PC-3 (cell line): ENCODE results near the gene RET. TPM values are rescaled to one million over a fixed set of nuclear protein-coding genes. Genes with fewer than 3 reads are reported as not detected.
A peak's percentile ranks its signal among the peaks of the same experiment; 100 is the strongest.

Experiments used
- ATAC-seq: fragments of 200-7000 bp; cut with Tn5 transposase; 2 replicates; pipeline ENCODE4 v1.9.1; 2020; ENCODE audit warnings: mild to moderate bottlenecking, moderate library complexity
- BruUV-seq: library from RNA; stranded (reverse); fragments of 400-500 nt; replicated peaks from 2 replicates; lab custom pipeline; 2021; lab: Mats Ljungman, UMichigan
- CTCF ChIA-PET: fragments of 300-600 bp; sonication (Branson Sonifier 250); formaldehyde crosslinking; loops from one replicate; lab custom pipeline; 2022; ENCODE audit warnings: antibody characterized with exemption; lab: Charles Lee
- POLR2A ChIA-PET: fragments of 300-600 bp; sonication (Branson Sonifier 250); formaldehyde crosslinking; loops from one replicate; lab custom pipeline; 2022; ENCODE audit warnings: antibody characterized with exemption; ENCODE audit not compliant: unreplicated experiment; lab: Charles Lee
- DNase-seq: peaks from one replicate; pipeline ENCODE4 v3.0.0-alpha.2; 2015
- H2AFZ ChIP-seq: fragments of 300-600 bp; sonication (generic); 2 replicates; pipeline ENCODE4 v1.6.0; 2016; ENCODE audit warnings: antibody characterized with exemption, low read length
- H3F3A ChIP-seq: fragments of 300-600 bp; sonication (generic); one replicate; pipeline ENCODE4 v1.6.0; 2017; ENCODE audit warnings: antibody characterized with exemption, low read length, control low read depth, mild to moderate bottlenecking; ENCODE audit not compliant: unreplicated experiment
- H3K27ac ChIP-seq: fragments of 300-600 bp; sonication (generic); 2 replicates; pipeline ENCODE4 v1.5.1; 2016; ENCODE audit warnings: mild to moderate bottlenecking, low read length
- H3K27me3 ChIP-seq: fragments of 300-600 bp; sonication (generic); 2 replicates; pipeline ENCODE4 v1.6.1; 2016; ENCODE audit warnings: low read length, mixed read lengths
- H3K36me3 ChIP-seq: fragments of 300-600 bp; sonication (generic); 2 replicates; pipeline ENCODE4 v1.6.1; 2016; ENCODE audit warnings: low read depth, mixed run types, low read length, mixed read lengths
- H3K4me1 ChIP-seq: fragments of 300-600 bp; sonication (generic); 2 replicates; pipeline ENCODE4 v1.5.1; 2016; ENCODE audit warnings: low read length; ENCODE audit not compliant: insufficient read depth
- H3K4me2 ChIP-seq: fragments of 300-600 bp; sonication (generic); 2 replicates; pipeline ENCODE4 v1.6.0; 2016; ENCODE audit warnings: low read length
- H3K4me3 ChIP-seq: fragments of 300-600 bp; sonication (generic); 2 replicates; pipeline ENCODE4 v1.5.1; 2016; ENCODE audit warnings: mild to moderate bottlenecking, low read length, mixed read lengths
- H3K79me2 ChIP-seq: fragments of 300-600 bp; sonication (generic); 2 replicates; pipeline ENCODE4 v1.6.1; 2017; ENCODE audit warnings: low read length, mixed read lengths
- H3K9ac ChIP-seq: fragments of 300-600 bp; sonication (generic); 2 replicates; pipeline ENCODE4 v1.6.0; 2016; ENCODE audit warnings: mild to moderate bottlenecking, low read length
- H3K9me2 ChIP-seq: fragments of 300-600 bp; sonication (generic); replicated peaks from 2 replicates; pipeline ENCODE4 v1.6.1; 2016; ENCODE audit warnings: mixed run types, low read length, mixed read lengths
- H3K9me3 ChIP-seq: fragments of 300-600 bp; sonication (generic); 2 replicates; pipeline ENCODE4 v1.6.1; 2016; ENCODE audit warnings: low read length, mixed read lengths
- H4K20me1 ChIP-seq: fragments of 300-600 bp; sonication (generic); 2 replicates; pipeline ENCODE4 v1.6.1; 2016; ENCODE audit warnings: low read length, mixed read lengths
- EZH2 ChIP-seq: fragments of 300-600 bp; sonication (generic); IDR thresholded peaks from one replicate; pipeline ENCODE4 v1.6.1; 2017; ENCODE audit warnings: antibody characterized with exemption, mild to moderate bottlenecking, low read length; ENCODE audit not compliant: unreplicated experiment
- EZH2phosphoT487 ChIP-seq: fragments of 300-600 bp; sonication (generic); IDR thresholded peaks from 2 replicates; pipeline ENCODE4 v1.6.1; 2018; ENCODE audit warnings: mild to moderate bottlenecking, antibody characterized with exemption, low read length, borderline replicate concordance
- intact Hi-C: fragments of 100-400 bp; cut with micrococcal nuclease; formaldehyde crosslinking; loops from 2 replicates; pipeline ENCODE4 v1.9.0; 2023
- total RNA-seq: library from RNA; depleted of rRNA; stranded (reverse); fragments of >200 nt; gene quantifications from 2 replicates; pipeline ENCODE4 v1.2.3, GENCODE V29; 2014
- TF ChIP-seq, protein P1 (sequence below): fragments of 300-600 bp; sonication (generic); conservative IDR thresholded peaks from 2 replicates; pipeline ENCODE4 v1.5.1; 2017; ENCODE audit warnings: antibody characterized with exemption, low read depth, mild to moderate bottlenecking, low read length

RET gene
- total RNA-seq, 1 experiment from 2014 or later, result not detected

DNA sequence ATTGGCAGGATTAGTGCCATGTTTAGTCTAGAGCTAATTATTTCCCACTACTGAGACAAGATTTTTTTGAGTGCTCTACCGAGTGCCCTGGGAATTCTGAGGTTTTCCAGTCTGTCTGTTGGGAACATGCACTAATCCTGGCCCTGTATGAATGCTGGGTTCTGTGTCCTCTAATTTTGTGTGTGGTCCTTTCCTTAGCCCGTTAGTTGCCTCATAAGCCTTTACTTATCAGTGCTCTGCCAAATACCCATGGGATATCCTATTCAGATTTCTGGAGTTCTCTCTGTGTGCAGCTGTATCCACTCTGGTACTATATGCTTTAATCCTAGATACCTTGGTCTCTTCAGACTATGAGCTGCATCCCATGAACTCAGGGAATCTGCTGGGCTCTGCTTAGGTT lies 74.5 kb downstream of the RET start:
- H3K36me3 ChIP-seq, result no peaks in the 10 kb centered on the region
- ChIA-PET POLR2A (no interaction called here), CTCF (interaction anchor here (0.8 kb wide), 1 partner anchor 200 kb away, joined by 3 read pairs; no protein-coding TSS in a partner anchor)
- H3K9ac ChIP-seq, result no peak overlapping the region
- no peaks in the 10 kb centered on the region for H3F3A ChIP-seq
- H4K20me1 ChIP-seq, result 0 out of 2 replicates have a peak, but pooled peaks cover 3% of the 10 kb centered on the region
- H3K79me2 ChIP-seq, result peaks cover 28% of the 10 kb centered on the region
- no TSS peak for BruUV-seq
- no peak overlapping the region for H3K4me2 ChIP-seq
- no peaks in the 10 kb centered on the region for H3K27me3 ChIP-seq
- H2AFZ ChIP-seq, result no peak overlapping the region
- no peak overlapping the region for H3K4me3 ChIP-seq
- no peaks in the 10 kb centered on the region for H3K4me1 ChIP-seq
- no peaks in the 10 kb centered on the region for H3K9me2 ChIP-seq
- TF ChIP-seq EZH2 (no peak), EZH2phosphoT487 (no peak)
- TF ChIP-seq, protein P1, sequence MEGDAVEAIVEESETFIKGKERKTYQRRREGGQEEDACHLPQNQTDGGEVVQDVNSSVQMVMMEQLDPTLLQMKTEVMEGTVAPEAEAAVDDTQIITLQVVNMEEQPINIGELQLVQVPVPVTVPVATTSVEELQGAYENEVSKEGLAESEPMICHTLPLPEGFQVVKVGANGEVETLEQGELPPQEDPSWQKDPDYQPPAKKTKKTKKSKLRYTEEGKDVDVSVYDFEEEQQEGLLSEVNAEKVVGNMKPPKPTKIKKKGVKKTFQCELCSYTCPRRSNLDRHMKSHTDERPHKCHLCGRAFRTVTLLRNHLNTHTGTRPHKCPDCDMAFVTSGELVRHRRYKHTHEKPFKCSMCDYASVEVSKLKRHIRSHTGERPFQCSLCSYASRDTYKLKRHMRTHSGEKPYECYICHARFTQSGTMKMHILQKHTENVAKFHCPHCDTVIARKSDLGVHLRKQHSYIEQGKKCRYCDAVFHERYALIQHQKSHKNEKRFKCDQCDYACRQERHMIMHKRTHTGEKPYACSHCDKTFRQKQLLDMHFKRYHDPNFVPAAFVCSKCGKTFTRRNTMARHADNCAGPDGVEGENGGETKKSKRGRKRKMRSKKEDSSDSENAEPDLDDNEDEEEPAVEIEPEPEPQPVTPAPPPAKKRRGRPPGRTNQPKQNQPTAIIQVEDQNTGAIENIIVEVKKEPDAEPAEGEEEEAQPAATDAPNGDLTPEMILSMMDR, result no peak
- H3K27ac ChIP-seq, result no peak overlapping the region
- H3K9me3 ChIP-seq, result no peaks in the 10 kb centered on the region
- intact Hi-C loops, result no loop called here
- no peak for DNase-seq
- ATAC-seq, result no peak

DNA sequence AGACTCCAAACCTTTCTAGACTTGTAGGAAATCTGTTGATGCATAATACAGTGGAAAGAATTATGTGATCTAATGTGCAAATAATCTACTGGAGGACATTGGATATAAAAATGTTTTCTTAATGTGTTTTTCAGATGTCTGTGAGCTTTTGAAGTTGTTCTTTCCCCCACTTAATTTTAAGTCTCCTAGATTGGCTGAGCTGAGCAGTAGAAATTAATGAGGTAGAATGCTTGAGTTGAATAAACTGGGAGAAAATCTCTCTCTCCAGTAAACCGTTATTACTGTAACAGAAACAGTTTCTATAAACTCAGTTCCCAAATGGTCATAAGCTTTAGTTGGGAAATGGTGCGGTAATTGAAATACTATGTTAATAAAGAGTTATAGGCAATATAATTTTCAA lies 77.0 kb downstream of the RET start:
- H3K27ac ChIP-seq, result no peak overlapping the region
- DNase-seq (no peak), ATAC-seq (no peak)
- H3F3A ChIP-seq, result no peaks in the 10 kb centered on the region
- H3K4me2 ChIP-seq, result no peak overlapping the region
- ChIA-PET CTCF (interaction anchor here (0.5 kb wide), 1 partner anchor 18 kb away, joined by 3 read pairs; no protein-coding TSS in a partner anchor), POLR2A (no interaction called here)
- intact Hi-C loops, result no loop called here
- no peaks in the 10 kb centered on the region for H3K4me1 ChIP-seq
- H3K9me2 ChIP-seq, result no peaks in the 10 kb centered on the region
- no peaks in the 10 kb centered on the region for H3K27me3 ChIP-seq
- no TSS peak for BruUV-seq
- H3K9ac ChIP-seq, result no peak overlapping the region
- no peaks in the 10 kb centered on the region for H3K9me3 ChIP-seq
- H3K36me3 ChIP-seq, result no peaks in the 10 kb centered on the region
- no peak for TF ChIP-seq EZH2
- TF ChIP-seq, protein P1, result no peak
- TF ChIP-seq EZH2phosphoT487, result no peak
- H2AFZ ChIP-seq, result no peak overlapping the region
- peaks cover 16% of the 10 kb centered on the region for H3K79me2 ChIP-seq
- no peak overlapping the region for H3K4me3 ChIP-seq
- 0 out of 2 replicates have a peak, but pooled peaks cover 3% of the 10 kb centered on the region for H4K20me1 ChIP-seq

DNA sequence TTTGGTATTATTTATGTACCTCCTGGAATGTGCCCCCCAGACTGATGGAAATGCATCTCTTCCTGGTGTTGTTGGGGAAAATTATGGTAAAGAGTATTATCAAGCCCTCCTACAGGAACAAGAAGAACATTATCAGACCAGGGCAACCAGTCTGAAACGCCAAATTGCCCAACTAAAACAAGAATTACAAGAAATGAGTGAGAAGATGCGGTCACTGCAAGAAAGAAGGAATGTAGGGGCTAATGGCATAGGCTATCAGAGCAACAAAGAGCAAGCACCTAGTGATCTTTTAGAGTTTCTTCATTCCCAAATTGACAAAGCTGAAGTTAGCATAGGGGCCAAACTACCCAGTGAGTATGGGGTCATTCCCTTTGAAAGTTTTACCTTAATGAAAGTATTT lies 78.4 kb downstream of the RET start:
- H3K36me3 ChIP-seq, result no peaks in the 10 kb centered on the region
- H3K9me2 ChIP-seq, result no peaks in the 10 kb centered on the region
- POLR2A ChIA-PET, result no interaction called here
- ATAC-seq (no peak), DNase-seq (no peak)
- H3K4me2 ChIP-seq, result no peak overlapping the region
- H3K27ac ChIP-seq, result no peak overlapping the region
- peaks cover 10% of the 10 kb centered on the region for H3K79me2 ChIP-seq
- TSS peak; percentile 52 for BruUV-seq
- H3K4me1 ChIP-seq, result no peaks in the 10 kb centered on the region; the same call in 1 of the 2 replicates
- intact Hi-C loops, result no loop called here
- no peaks in the 10 kb centered on the region for H3K27me3 ChIP-seq
- CTCF ChIA-PET, result no interaction called here
- H4K20me1 ChIP-seq, result 0 out of 2 replicates have a peak, but pooled peaks cover 3% of the 10 kb centered on the region
- no peaks in the 10 kb centered on the region for H3K9me3 ChIP-seq
- TF ChIP-seq EZH2 (no peak), EZH2phosphoT487 (no peak)
- TF ChIP-seq, protein P1, result no peak
- H3F3A ChIP-seq, result no peaks in the 10 kb centered on the region
- no peak overlapping the region for H3K4me3 ChIP-seq
- no peak overlapping the region for H2AFZ ChIP-seq
- H3K9ac ChIP-seq, result no peak overlapping the region
